K562 (cell line): ENCODE results near the gene CAPN5. TPM values are rescaled to one million over a fixed set of nuclear protein-coding genes. Genes with fewer than 3 reads are reported as not detected.

Experiments used
- ATAC-seq: fragments of 200-7000 bp; cut with Tn5 transposase; 3 replicates; pipeline ENCODE4 v1.9.1; 2020; ENCODE audit warnings: moderate library complexity
- BruUV-seq: library from RNA; stranded (reverse); fragments of 400-500 nt; replicated peaks from 2 replicates; lab custom pipeline; 2021; lab: Mats Ljungman, UMichigan
- CTCF ChIA-PET: fragments of 300-600 bp; formaldehyde crosslinking; extraction: SDS; loops from one replicate; lab custom pipeline; 2021; ENCODE audit warnings: low intra/inter-chr PET ratio; lab: Yijun Ruan, JAX
- POLR2A ChIA-PET: fragments of 300-600, 350-650 bp; sonication (Branson Sonifier 250); formaldehyde crosslinking; extraction: SDS; loops from one replicate; lab custom pipeline; 2021; ENCODE audit warnings: antibody characterized with exemption, inconsistent platforms; lab: Yijun Ruan, JAX
- DNase-seq, 4 experiments: peaks; one replicate each; pipeline versions ENCODE4 v3.0.0 to v3.0.0-alpha.2; 2011 to 2018; ENCODE audit warnings: low spot score in 3 of 4, mixed read lengths in 3 of 4; ENCODE audit errors: extremely low read depth in 1 of 4
- FAIRE-seq: peaks from 2 replicates; lab custom pipeline; 2011; peaks lifted over from hg19 to GRCh38; lab: Jason Lieb, UNC
- H2AFZ ChIP-seq: 2 replicates; pipeline ENCODE4 v1.6.0; 2011; ENCODE audit warnings: low read depth, low read length, control low read depth, inconsistent platforms
- H3K27ac ChIP-seq: fragments of 200-600 bp; 3 replicates; pipeline ENCODE4 v1.8.0; 2011; ENCODE audit warnings: low read depth, mild to moderate bottlenecking, control low read depth, inconsistent platforms, low read length, moderate library complexity, mixed read lengths; ENCODE audit errors: extremely low read depth
- H3K27me3 ChIP-seq, 2 experiments: fragments of 300-600 bp in 1 of 2; 2 replicates in 1 of 2; 3 replicates in 1 of 2; pipeline versions ENCODE4 v1.6.0 to v1.8.0; 2011; ENCODE audit warnings: inconsistent platforms in 2 of 2, low read length in 2 of 2, mild to moderate bottlenecking in 1 of 2, mixed read lengths in 1 of 2, moderate library complexity in 1 of 2; ENCODE audit not compliant: control insufficient read depth in 2 of 2, insufficient read depth in 2 of 2
- H3K36me3 ChIP-seq: fragments of 300-600 bp; 3 replicates; pipeline ENCODE4 v1.8.0; 2011; ENCODE audit warnings: mild to moderate bottlenecking, low read length, inconsistent platforms; ENCODE audit not compliant: control insufficient read depth, insufficient read depth
- H3K4me1 ChIP-seq, 2 experiments: fragments of 200-600 bp in 1 of 2; replicated peaks in 1 of 2; 2 replicates in 1 of 2; 3 replicates in 1 of 2; pipeline versions ENCODE4 v1.5.1 to v1.8.0; 2011; ENCODE audit warnings: inconsistent platforms in 2 of 2, low read length in 2 of 2, mild to moderate bottlenecking in 1 of 2, mixed read lengths in 1 of 2, moderate library complexity in 1 of 2; ENCODE audit not compliant: control insufficient read depth in 2 of 2, insufficient read depth in 2 of 2
- H3K4me2 ChIP-seq: 2 replicates; pipeline ENCODE4 v1.6.1; 2011; ENCODE audit warnings: low read length, control low read depth, inconsistent platforms, mixed read lengths; ENCODE audit not compliant: insufficient read depth
- H3K4me3 ChIP-seq: fragments of 200-600 bp; sonication (generic), shearing (Covaris generic); 2 replicates; pipeline ENCODE4 v1.5.1; 2016; ENCODE audit warnings: control low read depth, inconsistent platforms
- H3K79me2 ChIP-seq: fragments of 200-600 bp; 3 replicates; pipeline ENCODE4 v1.8.0; 2011; ENCODE audit warnings: low read length, inconsistent platforms; ENCODE audit not compliant: control insufficient read depth, insufficient read depth
- H3K9ac ChIP-seq, 2 experiments: 2 replicates each; pipeline versions ENCODE4 v1.6.0 to v1.6.1; 2011; ENCODE audit warnings: low read depth in 2 of 2, low read length in 2 of 2, control low read depth in 1 of 2, inconsistent platforms in 1 of 2, mild to moderate bottlenecking in 1 of 2, mixed read lengths in 1 of 2; ENCODE audit not compliant: insufficient read depth in 1 of 2
- H3K9me1 ChIP-seq: one replicate; pipeline ENCODE4 v1.6.0; 2011; ENCODE audit warnings: inconsistent platforms, mild to moderate bottlenecking, low read length, moderate library complexity; ENCODE audit not compliant: control insufficient read depth, insufficient read depth
- H3K9me3 ChIP-seq: replicated peaks from 2 replicates; pipeline ENCODE4 v1.5.1; 2011; ENCODE audit warnings: low read depth, low read length, inconsistent platforms; ENCODE audit not compliant: control insufficient read depth, insufficient read depth
- H4K20me1 ChIP-seq: replicated peaks from 2 replicates; pipeline ENCODE4 v1.6.1; 2011; ENCODE audit warnings: low read length, inconsistent platforms, mixed read lengths; ENCODE audit not compliant: control insufficient read depth, insufficient read depth
- CBFA2T3 ChIP-seq: fragments of 450-650 bp; IDR thresholded peaks from 2 replicates; pipeline ENCODE4 v1.6.1; 2017
- ESRRB ChIP-seq: fragments of 250-450 bp; sonication (Bioruptor Pico); IDR thresholded peaks from 2 replicates; pipeline ENCODE4 v1.5.0; 2020; ENCODE audit warnings: mild to moderate bottlenecking, moderate library complexity, borderline replicate concordance
- HNRNPUL1 ChIP-seq: fragments of 200-400 bp; formaldehyde crosslinking; IDR thresholded peaks from 2 replicates; pipeline ENCODE4 v1.6.1; 2017; ENCODE audit warnings: low read length
- KLF13 ChIP-seq: fragments of 450-650 bp; IDR thresholded peaks from 2 replicates; pipeline ENCODE4 v1.6.1; 2016; ENCODE audit warnings: missing genetic modification characterization, low read depth, mild to moderate bottlenecking, missing compliant biosample characterization, moderate library complexity, borderline replicate concordance
- PATZ1 ChIP-seq: fragments of 250-450 bp; sonication (Bioruptor Pico); IDR thresholded peaks from 2 replicates; pipeline ENCODE4 v1.5.0; 2020; ENCODE audit warnings: mild to moderate bottlenecking, borderline replicate concordance
- RBBP5 ChIP-seq: fragments of 200-600 bp; sonication (generic); IDR thresholded peaks from 2 replicates; pipeline ENCODE4 v1.6.1; 2012; ENCODE audit warnings: borderline replicate concordance, mild to moderate bottlenecking, low read length, control low read depth, inconsistent platforms; ENCODE audit not compliant: insufficient read depth, poor library complexity, severe bottlenecking
- SMAD4 ChIP-seq: fragments of 250-450 bp; sonication (Bioruptor Pico); conservative IDR thresholded peaks from 2 replicates; pipeline ENCODE4 v1.8.0; 2021; ENCODE audit warnings: inconsistent platforms, mild to moderate bottlenecking, moderate library complexity
- SPI1 ChIP-seq: IDR thresholded peaks from 2 replicates; pipeline ENCODE4 v1.6.1; 2011; ENCODE audit warnings: low read depth, low read length, control low read depth, borderline replicate concordance
- TRIM25 ChIP-seq: fragments of 450-650 bp; IDR thresholded peaks from 2 replicates; pipeline ENCODE4 v1.7.0; 2016; ENCODE audit warnings: borderline replicate concordance
- TSC22D4 ChIP-seq: fragments of 450-650 bp; IDR thresholded peaks from 2 replicates; pipeline ENCODE4 v1.6.1; 2016; ENCODE audit warnings: missing genetic modification characterization, missing biosample characterization, control low read depth
- XRCC4 ChIP-seq: IDR thresholded peaks from one replicate; pipeline ENCODE4 v1.6.1; 2011; ENCODE audit not compliant: insufficient read depth, insufficient read length; ENCODE audit errors: extremely low read depth
- ZEB2 ChIP-seq: fragments of 450-650 bp; IDR thresholded peaks from 2 replicates; pipeline ENCODE4 v1.6.1; 2016
- ZNF507 ChIP-seq: conservative IDR thresholded peaks from 2 replicates; pipeline ENCODE4 v1.6.1; 2017; ENCODE audit warnings: missing genetic modification characterization, missing compliant biosample characterization
- ZNF584 ChIP-seq: fragments of 200-800 bp; sonication (Bioruptor generic); IDR thresholded peaks from 2 replicates; pipeline ENCODE4 v1.6.1; 2016; ENCODE audit warnings: low read depth, mild to moderate bottlenecking, missing genetic modification characterization, missing compliant biosample characterization
- WGBS: fragments of 100-300 bp; shearing (Covaris generic); methylation state at CpG from one replicate; pipeline ENCODE4 v1.1.6; 2016; ENCODE audit warnings: low coverage, mixed read lengths; ENCODE audit not compliant: insufficient coverage; ENCODE audit errors: missing lambda C conversion rate; 5-methylcytosine and 5-hydroxymethylcytosine counted together
- in situ Hi-C: fragments of 300-500 bp; cut with MboI; formaldehyde crosslinking; loops from 4 replicates; pipeline ENCODE4 v1.15.0; 2018; ENCODE audit warnings: inconsistent platforms, mixed read lengths
- intact Hi-C: fragments of 100-400 bp; cut with micrococcal nuclease; formaldehyde crosslinking; loops from 2 replicates; pipeline ENCODE4 v1.14.2; 2022
- polyA plus RNA-seq, 8 experiments: library from polyadenylated mRNA; depleted of rRNA in 4 of 8; stranded (reverse) in 5 of 8; unstranded in 3 of 8; fragments of >200 nt; fragmentation: Nextera tagmentation in 2 of 8; fragmentation: Illumina TruSeq in 1 of 8; extraction: Ambion mirVana in 2 of 8; extraction: Trizol in 1 of 8; gene quantifications; 2 replicates each; pipeline versions ENCODE4 v1.2.1 to v1.2.3, GENCODE V29; 2011 to 2014; ENCODE audit warnings: inconsistent platforms in 1 of 8, missing spikeins in 1 of 8
- total RNA-seq, 7 experiments: library from RNA; depleted of rRNA in 6 of 7; stranded (reverse); fragments of >200 nt in 6 of 7; fragmentation: Illumina TruSeq in 2 of 7; extraction: Trizol in 2 of 7; gene quantifications; 2 replicates each; pipeline versions ENCODE4 v1.2.1 to v1.2.3, GENCODE V29; 2011 to 2021; ENCODE audit warnings: low replicate concordance in 1 of 7

The CAPN5 gene
- total and polyA plus RNA-seq, 9 of the 15 experiments (the other 6 are each of a cell fraction or from before 2014, with no cell fraction given): 0.04 to 0.44 (median 0.14) TPM; not detected in 2

GRCh38 chr11:77141034-77141433, 74.3 kb downstream of the CAPN5 start:
- H3K9me1 ChIP-seq: no peaks in the 10 kb centered on the region
- DNase-seq (no peak), FAIRE-seq (no peak), ATAC-seq (no peak)
- BruUV-seq: no TSS peak
- ChIA-PET CTCF (no interaction called here), POLR2A (interaction anchor here (0.6 to 1.5 kb wide), 4 partner anchors 9 to 34 kb away, joined by 3 to 5 read pairs (median 3); no protein-coding TSS in a partner anchor)
- no peak overlapping the region for H3K27ac ChIP-seq
- no peak overlapping the region for H3K4me3 ChIP-seq
- no peaks in the 10 kb centered on the region for H3K9me3 ChIP-seq
- intact Hi-C loops: no loop called here
- H3K9ac ChIP-seq: no peak overlapping the region
- 0 out of 2 replicates have a peak, but pooled peaks cover 4% of the 10 kb centered on the region for H4K20me1 ChIP-seq
- H2AFZ ChIP-seq: no peak overlapping the region
- no peak overlapping the region for H3K4me2 ChIP-seq
- peaks cover 0 to 7% of the 10 kb centered on the region in 2 experiments; a peak in 2 of 5 replicates for H3K4me1 ChIP-seq
- peaks cover 16 to 56% of the 10 kb centered on the region in 2 experiments; a peak in 3 of 5 replicates for H3K27me3 ChIP-seq
- TF ChIP-seq ZEB2 (no peak), ZNF584 (no peak), SMAD4 (CRISPR knock-in tag) (no peak), ZNF507 (no peak), RBBP5 (no peak), HNRNPUL1 (no peak), SPI1 (no peak), PATZ1 (CRISPR knock-in tag) (no peak), XRCC4 (no peak), CBFA2T3 (no peak), ESRRB (CRISPR knock-in tag) (no peak), TSC22D4 (no peak), KLF13 (no peak), TRIM25 (no peak)
- in situ Hi-C loops: no loop called here
- H3K36me3 ChIP-seq: no peaks in the 10 kb centered on the region
- 5% methylated on average over 4 of the region's 4 CpGs for WGBS
- no peaks in the 10 kb centered on the region for H3K79me2 ChIP-seq
